Activated T-cell treated with anti-CD3 and anti-CD28 coated beads, Interleukin-2, amount 50 U/mL, for 24 hours (primary cell): Measurements from ENCODE around the gene DTWD2.

Experiments used
- DNase-seq: peaks from one replicate; pipeline ENCODE4 v3.0.0-alpha.2; 2020
- H3K27ac Mint-ChIP-seq: 2 replicates; pipeline ENCODE4 v1.8.0; 2020; ENCODE audit warnings: mild to moderate bottlenecking, mixed read lengths
- H3K27me3 Mint-ChIP-seq: 2 replicates; pipeline ENCODE4 v1.8.0; 2020; ENCODE audit warnings: mixed read lengths
- H3K36me3 Mint-ChIP-seq: 2 replicates; pipeline ENCODE4 v1.8.0; 2020; ENCODE audit warnings: low read depth, mixed read lengths
- H3K4me1 Mint-ChIP-seq: 2 replicates; pipeline ENCODE4 v1.8.0; 2020; ENCODE audit warnings: low read depth, mixed read lengths
- H3K4me3 Mint-ChIP-seq: 2 replicates; pipeline ENCODE4 v1.8.0; 2020; ENCODE audit warnings: mild to moderate bottlenecking, moderate library complexity, mixed read lengths
- H3K9me3 Mint-ChIP-seq: 2 replicates; pipeline ENCODE4 v1.8.0; 2020; ENCODE audit warnings: mixed read lengths

DTWD2 gene, protein sequence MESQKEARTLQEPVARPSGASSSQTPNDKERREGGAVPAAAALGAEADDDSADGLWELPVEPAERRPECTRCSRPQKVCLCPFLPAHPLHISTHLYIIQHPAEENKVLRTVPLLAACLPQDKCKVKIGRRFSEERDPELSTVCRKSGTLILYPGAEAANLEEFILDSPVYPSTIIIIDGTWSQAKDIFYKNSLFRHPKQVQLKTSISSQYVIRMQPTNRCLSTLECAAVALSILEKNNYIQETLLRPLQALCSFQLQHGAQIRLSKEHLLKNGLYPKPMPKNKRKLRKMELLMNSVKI

GRCh38 chr5:118987988-118988865 lies at the start of gene DTWD2:
Gene DTWD2, minus strand, starts transcription at chr5:118988547. Its CDS starts 36 bp downstream, at chr5:118988511.
- H3K27me3 Mint-ChIP-seq, result no peaks in the 10 kb centered on the region
- peak within 1 kb of the TSS; percentile 76 for H3K4me3 Mint-ChIP-seq
- DNase-seq, result peak; percentile 97
- H3K36me3 Mint-ChIP-seq, result no peaks in the 10 kb centered on the region
- peaks cover 20% of the 10 kb centered on the region for H3K4me1 Mint-ChIP-seq
- H3K27ac Mint-ChIP-seq, result peak within 1 kb of the TSS; percentile 79
- peaks cover 2% of the 10 kb centered on the region for H3K9me3 Mint-ChIP-seq

DNA sequence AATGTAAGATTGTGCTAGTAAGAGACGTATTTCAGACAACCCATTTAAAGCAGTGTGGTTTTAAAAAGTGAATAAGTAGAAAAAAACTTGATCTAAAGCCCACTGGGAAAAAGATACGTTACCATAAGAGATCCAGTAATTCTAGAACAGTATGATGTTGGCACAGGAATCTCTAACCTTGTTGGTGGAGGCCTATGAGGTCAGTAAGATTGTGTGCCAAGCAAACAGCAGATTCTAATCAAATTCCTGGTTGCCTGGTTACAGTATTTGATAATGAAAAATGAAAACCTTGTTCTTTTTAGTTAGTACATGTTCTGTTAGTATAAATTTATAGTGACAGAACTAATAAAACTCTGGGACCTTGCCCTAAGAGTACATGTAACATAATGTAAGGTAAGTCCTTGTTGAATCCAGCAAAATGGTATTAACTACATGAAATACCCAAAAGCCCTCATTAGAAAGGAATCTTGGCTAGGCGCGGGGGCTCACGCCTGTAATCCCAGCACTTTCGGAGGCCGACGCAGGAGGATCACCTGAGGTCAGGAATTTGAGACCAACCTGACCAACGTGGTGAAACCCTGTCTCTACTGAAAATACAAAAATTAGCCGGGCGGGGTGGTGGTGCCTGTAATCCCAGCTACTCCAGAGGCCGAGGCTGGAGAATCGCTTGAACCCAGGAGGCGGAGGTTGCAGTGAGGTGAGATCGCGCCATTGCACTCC lies 49.3 kb upstream of the DTWD2 start:
- Mint-ChIP-seq H3K4me1 (peaks cover 15% of the 10 kb centered on the region), H3K4me3 (no peak overlapping the region), H3K9me3 (no peaks in the 10 kb centered on the region), H3K36me3 (no peaks in the 10 kb centered on the region), H3K27ac (no peak overlapping the region), H3K27me3 (no peaks in the 10 kb centered on the region)
- no peak for DNase-seq

DNA sequence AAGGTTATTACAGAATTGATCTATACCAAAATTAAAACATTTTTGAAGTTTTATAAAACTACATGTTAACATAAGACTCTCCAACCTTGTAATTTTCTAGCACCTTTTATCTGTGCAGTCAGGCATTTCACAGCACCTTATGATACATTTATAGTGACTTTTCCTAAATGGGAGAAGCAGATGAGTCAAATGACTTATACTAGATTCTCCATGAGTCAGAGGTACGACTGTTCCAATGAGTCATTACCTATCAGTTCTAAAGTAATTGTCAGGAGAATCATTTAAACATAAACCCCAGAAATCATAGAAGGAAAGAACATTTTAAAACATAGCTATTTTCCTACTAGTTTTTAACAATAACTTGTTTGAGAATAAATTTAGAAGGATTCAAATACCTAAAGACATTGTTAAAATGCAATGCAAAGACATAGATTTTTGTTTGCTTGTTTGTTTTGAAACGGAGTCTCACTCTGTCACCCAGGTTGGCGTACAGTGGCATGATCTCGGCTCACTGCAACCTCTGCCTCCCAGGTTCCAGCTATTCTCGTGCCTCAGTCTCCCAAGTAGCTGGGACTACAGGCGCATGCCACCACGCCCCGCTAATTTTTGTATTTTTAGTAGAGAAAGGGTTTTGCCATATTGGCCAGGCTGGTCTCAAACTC lies 47.9 kb upstream of the DTWD2 start:
- H3K4me3 Mint-ChIP-seq, result no peak overlapping the region
- no peaks in the 10 kb centered on the region for H3K9me3 Mint-ChIP-seq
- H3K4me1 Mint-ChIP-seq, result peaks cover 30% of the 10 kb centered on the region
- DNase-seq, result no peak
- peak overlapping the region; percentile 81 for H3K27ac Mint-ChIP-seq
- H3K27me3 Mint-ChIP-seq, result no peaks in the 10 kb centered on the region
- H3K36me3 Mint-ChIP-seq, result no peaks in the 10 kb centered on the region

- no peaks in the 10 kb centered on the region for H3K27me3 Mint-ChIP-seq
- peaks cover 41% of the 10 kb centered on the region for H3K4me1 Mint-ChIP-seq
- H3K4me3 Mint-ChIP-seq, result no peak overlapping the region
- no peak for DNase-seq
- H3K36me3 Mint-ChIP-seq, result no peaks in the 10 kb centered on the region
- no peaks in the 10 kb centered on the region for H3K9me3 Mint-ChIP-seq
- H3K27ac Mint-ChIP-seq, result no peak overlapping the region
Measured at GRCh38 chr5:119033135-119033534, 44.8 kb upstream of the DTWD2 start.

DNA sequence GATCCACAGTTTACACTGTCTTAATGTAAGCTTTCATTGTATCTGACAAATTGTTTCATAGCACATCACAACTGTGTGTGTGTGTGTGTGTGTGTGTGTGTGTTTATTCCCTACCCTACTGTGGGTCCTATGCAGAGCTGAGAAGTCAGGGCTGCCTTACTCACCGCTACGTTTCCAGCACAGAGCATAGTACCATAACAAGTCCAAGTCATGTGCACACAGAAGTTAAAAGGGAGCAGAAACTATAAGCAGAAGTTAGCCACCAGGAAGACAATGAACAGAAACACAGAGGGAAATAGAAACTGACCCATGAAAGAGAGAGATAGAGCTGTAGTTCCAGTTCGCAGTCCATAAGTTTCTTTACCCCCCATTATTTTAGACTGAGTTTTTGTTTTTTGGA lies 44.3 kb upstream of the DTWD2 start:
- H3K27ac Mint-ChIP-seq, result peak overlapping the region; percentile 5
- H3K27me3 Mint-ChIP-seq, result no peaks in the 10 kb centered on the region
- H3K4me1 Mint-ChIP-seq, result peaks cover 41% of the 10 kb centered on the region
- DNase-seq, result no peak
- H3K9me3 Mint-ChIP-seq, result no peaks in the 10 kb centered on the region
- H3K4me3 Mint-ChIP-seq, result no peak overlapping the region
- no peaks in the 10 kb centered on the region for H3K36me3 Mint-ChIP-seq

DNA sequence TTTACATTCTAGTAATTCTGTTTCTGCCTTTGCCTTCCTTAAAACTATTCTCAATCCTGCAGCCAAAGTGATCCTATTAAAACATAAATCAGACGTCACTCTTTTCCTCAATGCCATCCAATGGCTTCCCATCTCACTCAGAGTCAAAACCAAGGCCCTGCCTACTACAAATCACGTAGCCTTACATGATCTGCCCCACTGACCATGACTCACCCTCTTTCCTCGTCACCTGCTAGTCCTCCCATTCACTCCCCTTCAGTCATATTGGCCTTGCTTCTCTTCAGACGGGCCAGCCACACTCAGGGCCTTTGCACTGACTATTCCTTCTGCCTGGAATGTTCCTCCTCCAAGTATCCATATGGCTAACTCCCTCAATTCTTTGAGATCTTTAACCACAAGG lies 43.6 kb upstream of the DTWD2 start:
- DNase-seq, result no peak
- Mint-ChIP-seq H3K4me3 (peak overlapping the region; percentile 47), H3K9me3 (no peaks in the 10 kb centered on the region), H3K27ac (peak overlapping the region; percentile 93), H3K36me3 (no peaks in the 10 kb centered on the region), H3K4me1 (peaks cover 43% of the 10 kb centered on the region), H3K27me3 (no peaks in the 10 kb centered on the region)

DNA sequence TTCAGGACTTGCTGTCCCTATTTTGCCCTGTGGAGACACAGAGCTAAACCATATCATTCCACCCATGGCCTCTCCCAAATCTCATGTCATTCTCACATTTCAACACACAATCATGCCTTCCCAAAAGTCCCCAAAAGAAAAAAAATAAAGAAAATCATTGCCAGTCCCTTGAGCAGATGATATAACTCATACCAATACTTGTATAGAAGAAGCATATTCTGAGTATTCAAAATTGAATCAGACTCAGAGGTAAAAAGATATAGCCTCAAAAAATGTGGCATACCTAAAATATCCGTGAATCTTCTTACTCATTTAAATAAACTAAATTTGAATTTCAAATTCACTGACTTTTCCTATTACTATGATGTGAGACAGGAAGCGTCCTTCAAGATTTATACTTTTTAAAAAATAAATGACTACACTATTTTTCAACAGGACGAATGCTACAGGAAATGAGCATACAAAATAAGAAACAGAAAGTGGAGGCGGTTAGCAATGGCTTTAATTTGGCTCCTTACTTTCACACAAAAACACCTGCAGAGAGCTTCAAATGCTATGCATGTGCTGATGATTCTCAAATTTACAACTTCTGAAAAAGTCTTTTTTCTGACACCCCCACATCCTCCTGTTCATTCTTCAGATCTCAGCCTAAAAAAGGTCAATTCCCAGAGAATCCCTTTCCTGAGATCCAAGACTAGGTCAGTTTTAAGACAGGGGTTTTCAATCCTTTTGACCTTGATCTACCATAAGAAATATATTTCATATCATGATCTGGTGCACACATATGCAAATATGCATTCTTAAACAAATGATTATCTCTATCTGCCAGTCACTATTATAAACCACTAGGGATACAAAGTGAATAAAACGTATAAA lies 42.9 kb upstream of the DTWD2 start:
- Mint-ChIP-seq H3K27me3 (no peaks in the 10 kb centered on the region), H3K9me3 (no peaks in the 10 kb centered on the region), H3K27ac (peak overlapping the region; percentile 93), H3K36me3 (no peaks in the 10 kb centered on the region), H3K4me1 (peaks cover 39% of the 10 kb centered on the region), H3K4me3 (peak overlapping the region; percentile 47)
- DNase-seq, result no peak

DNA sequence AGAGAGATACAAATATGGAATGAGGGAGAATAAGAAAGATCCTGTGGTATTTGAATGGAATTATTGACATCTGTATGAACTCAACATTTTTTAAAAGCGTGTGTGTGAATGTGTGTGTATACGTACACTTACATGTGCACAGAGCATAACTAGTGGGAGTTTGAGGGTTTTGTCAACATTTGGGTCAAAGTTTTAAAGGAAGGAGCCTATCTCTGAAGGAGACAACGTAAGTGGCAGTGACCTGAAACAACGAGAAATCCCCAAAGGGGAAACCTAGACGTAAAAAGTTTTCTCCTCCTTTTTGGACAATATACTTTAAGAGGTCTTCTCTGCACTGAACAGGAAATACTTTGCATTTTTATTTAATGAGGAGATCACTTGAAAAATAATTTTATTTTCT lies 40.2 kb upstream of the DTWD2 start:
- Mint-ChIP-seq H3K27me3 (no peaks in the 10 kb centered on the region), H3K4me3 (no peak overlapping the region), H3K27ac (no peak overlapping the region), H3K4me1 (peaks cover 35% of the 10 kb centered on the region), H3K36me3 (no peaks in the 10 kb centered on the region), H3K9me3 (no peaks in the 10 kb centered on the region)
- DNase-seq, result no peak

- no peak overlapping the region for H3K27ac Mint-ChIP-seq
- no peak for DNase-seq
- no peaks in the 10 kb centered on the region for H3K27me3 Mint-ChIP-seq
- peaks cover 7% of the 10 kb centered on the region for H3K4me1 Mint-ChIP-seq
- no peak overlapping the region for H3K4me3 Mint-ChIP-seq
- H3K9me3 Mint-ChIP-seq, result no peaks in the 10 kb centered on the region
- H3K36me3 Mint-ChIP-seq, result no peaks in the 10 kb centered on the region
Measured at GRCh38 chr5:119022773-119023172, 34.4 kb upstream of the DTWD2 start.

GRCh38 chr5:119022017-119022745 lies 33.8 kb upstream of the DTWD2 start:
- Mint-ChIP-seq H3K36me3 (no peaks in the 10 kb centered on the region), H3K4me3 (no peak overlapping the region), H3K4me1 (peaks cover 5% of the 10 kb centered on the region), H3K27me3 (no peaks in the 10 kb centered on the region), H3K27ac (no peak overlapping the region), H3K9me3 (no peaks in the 10 kb centered on the region)
- no peak for DNase-seq

GRCh38 chr5:119021149-119021732 lies 32.9 kb upstream of the DTWD2 start:
- no peak for DNase-seq
- H3K9me3 Mint-ChIP-seq, result no peaks in the 10 kb centered on the region
- no peak overlapping the region for H3K4me3 Mint-ChIP-seq
- no peaks in the 10 kb centered on the region for H3K36me3 Mint-ChIP-seq
- no peaks in the 10 kb centered on the region for H3K27me3 Mint-ChIP-seq
- H3K27ac Mint-ChIP-seq, result no peak overlapping the region
- H3K4me1 Mint-ChIP-seq, result peaks cover 5% of the 10 kb centered on the region

- no peaks in the 10 kb centered on the region for H3K9me3 Mint-ChIP-seq
- H3K36me3 Mint-ChIP-seq, result no peaks in the 10 kb centered on the region
- H3K4me3 Mint-ChIP-seq, result no peak overlapping the region
- H3K27me3 Mint-ChIP-seq, result no peaks in the 10 kb centered on the region
- DNase-seq, result no peak
- H3K27ac Mint-ChIP-seq, result no peak overlapping the region
- H3K4me1 Mint-ChIP-seq, result peaks cover 5% of the 10 kb centered on the region
Measured at GRCh38 chr5:119019949-119020348, 31.6 kb upstream of the DTWD2 start.

- Mint-ChIP-seq H3K4me3 (no peak overlapping the region), H3K4me1 (peaks cover 5% of the 10 kb centered on the region), H3K27ac (no peak overlapping the region), H3K27me3 (no peaks in the 10 kb centered on the region), H3K9me3 (no peaks in the 10 kb centered on the region), H3K36me3 (no peaks in the 10 kb centered on the region)
- no peak for DNase-seq
Measured at GRCh38 chr5:119019501-119019900, 31.2 kb upstream of the DTWD2 start.
